ENCODE measurements around the gene GNL1.

DNA sequence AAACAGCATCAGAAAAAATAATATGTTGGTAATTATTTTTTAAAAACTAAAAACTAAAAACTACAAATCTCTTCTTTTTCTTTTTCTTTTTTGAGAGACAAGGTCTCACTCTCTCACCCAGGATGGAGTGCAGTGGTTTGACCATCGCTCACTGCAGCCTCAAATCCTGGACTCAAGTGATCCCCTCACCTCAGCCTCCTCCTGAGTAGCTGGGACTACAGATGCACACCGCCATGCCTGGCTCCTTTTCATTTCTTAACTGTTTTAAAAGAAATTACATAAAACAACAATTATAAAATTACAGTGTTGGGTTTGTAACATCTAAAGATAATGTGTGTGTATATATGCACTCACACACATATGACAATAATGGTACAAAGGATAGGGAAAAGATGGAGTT is 42.8 kb downstream of the GNL1 start:
- no peak for TF ChIP-seq GATA2 (IDR thresholded peaks at IDR 0.05; ENCODE audit: low read depth, low read length)
- no peak for TF ChIP-seq GATA3 (IDR thresholded peaks at IDR 0.05; ENCODE audit: low read depth, low read length)
